Stimulated activated CD4-positive, alpha-beta T cell treated with anti-CD3 and anti-CD28 coated beads, TNF-alpha, amount 100 ng/mL, for 1 hour (primary cell): ENCODE data around the gene ADAMTS15.
"Not testable (repeated sequence)": the region's sequence is repeated elsewhere in the genome, so short reads cannot be mapped to it uniquely, and the experiment has no call there.

ENCODE experiments used
- DNase-seq, 3 donors: peaks; one replicate each; pipeline ENCODE4 v3.0.0-alpha.2; 2020; ENCODE audit warnings: low read depth in 3 of 3, low spot score in 1 of 3

ADAMTS15 gene

DNA sequence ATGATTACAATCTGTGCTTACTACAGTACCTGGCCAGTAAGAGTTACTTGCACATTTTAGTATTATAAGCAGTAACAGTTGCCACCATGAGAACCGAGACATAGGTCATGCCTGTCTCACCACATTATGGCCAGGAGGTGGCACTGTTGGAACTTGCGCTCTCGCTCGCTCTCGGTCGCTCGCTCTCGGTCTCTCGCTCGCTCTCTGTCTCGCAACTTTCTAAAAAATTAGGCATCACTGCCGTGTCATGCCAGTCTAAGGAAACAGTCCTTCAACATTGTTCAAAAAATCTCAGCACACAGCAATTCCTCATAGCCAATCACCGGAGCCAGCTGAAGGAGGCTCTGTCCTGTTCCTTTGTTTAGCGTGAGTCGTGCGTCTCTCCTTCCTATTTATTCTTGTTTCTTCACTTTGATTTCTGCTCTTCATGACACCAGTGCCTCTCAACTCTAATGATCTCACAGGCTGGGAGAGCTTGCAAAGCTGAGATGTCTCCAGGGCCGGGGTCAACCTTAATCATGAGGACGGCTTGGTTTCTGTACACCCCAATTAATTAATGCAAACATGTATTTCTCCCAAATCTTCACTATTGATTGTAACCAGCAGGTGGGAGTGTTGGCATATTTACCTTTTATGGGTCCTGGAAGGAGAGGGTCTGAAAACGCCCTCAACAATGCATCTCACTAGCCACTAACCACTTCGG is 13.8 kb upstream of the ADAMTS15 start:
- peak; percentile 23 to 44 (median 31) for DNase-seq

DNA sequence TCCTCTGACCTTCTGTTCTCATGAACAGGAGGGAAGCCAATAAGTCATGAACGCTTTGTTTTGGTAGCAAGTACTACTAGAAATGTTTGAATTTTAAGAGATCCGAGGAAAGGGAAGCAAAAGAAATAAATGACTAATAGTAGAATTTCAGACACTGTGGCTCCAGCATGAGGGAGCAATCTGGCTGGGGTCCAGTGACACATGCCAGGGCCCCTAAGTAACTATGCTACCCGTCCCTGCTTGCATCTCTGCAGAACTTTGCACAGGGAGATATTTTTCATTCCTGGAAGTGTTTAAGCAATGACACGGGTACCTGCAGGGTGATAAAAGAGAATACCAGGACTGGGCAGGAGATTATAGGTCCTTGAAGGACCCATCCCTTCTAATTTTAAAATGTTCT is 12.8 kb upstream of the ADAMTS15 start:
- DNase-seq, result no peak

DNA sequence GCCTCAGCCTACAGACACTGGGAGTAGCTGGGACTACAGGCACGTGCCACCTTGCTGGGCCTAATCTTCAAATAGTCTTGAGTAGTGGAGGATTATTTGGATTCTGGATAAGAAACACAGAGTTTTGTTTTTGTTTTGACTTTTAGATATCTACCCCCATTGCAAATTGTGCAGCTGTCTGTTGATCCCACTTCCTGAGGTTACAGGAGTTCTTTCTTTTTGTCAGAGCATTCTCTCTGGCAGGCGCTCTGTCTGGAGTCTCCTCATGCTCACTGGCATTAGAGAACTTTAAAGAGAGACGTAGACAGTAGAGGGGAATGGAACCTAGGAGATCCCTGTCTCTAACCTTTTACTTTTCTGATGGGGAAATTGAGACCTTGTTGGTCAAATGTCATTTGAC is 12.3 kb upstream of the ADAMTS15 start:
- no peak for DNase-seq

DNA sequence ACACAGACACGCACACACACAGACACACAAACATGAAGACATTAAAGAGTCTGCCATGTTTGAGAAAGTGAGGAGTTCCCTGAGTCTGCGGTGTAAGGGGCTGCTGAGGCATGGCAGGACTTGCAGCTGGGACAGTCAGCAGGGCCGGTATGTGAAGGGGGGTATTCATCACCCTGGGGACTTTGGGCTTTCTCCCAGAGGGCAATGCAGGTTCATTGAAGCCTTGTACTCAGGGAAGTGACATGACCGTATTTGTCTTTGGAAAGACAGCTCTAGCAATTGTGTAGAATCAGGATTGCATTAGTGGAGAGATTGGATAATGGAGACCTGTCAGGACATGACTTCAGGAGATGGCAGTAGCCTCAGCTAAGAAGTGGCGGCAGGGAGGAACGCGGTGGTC is 10.6 kb upstream of the ADAMTS15 start:
- no peak for DNase-seq

DNA sequence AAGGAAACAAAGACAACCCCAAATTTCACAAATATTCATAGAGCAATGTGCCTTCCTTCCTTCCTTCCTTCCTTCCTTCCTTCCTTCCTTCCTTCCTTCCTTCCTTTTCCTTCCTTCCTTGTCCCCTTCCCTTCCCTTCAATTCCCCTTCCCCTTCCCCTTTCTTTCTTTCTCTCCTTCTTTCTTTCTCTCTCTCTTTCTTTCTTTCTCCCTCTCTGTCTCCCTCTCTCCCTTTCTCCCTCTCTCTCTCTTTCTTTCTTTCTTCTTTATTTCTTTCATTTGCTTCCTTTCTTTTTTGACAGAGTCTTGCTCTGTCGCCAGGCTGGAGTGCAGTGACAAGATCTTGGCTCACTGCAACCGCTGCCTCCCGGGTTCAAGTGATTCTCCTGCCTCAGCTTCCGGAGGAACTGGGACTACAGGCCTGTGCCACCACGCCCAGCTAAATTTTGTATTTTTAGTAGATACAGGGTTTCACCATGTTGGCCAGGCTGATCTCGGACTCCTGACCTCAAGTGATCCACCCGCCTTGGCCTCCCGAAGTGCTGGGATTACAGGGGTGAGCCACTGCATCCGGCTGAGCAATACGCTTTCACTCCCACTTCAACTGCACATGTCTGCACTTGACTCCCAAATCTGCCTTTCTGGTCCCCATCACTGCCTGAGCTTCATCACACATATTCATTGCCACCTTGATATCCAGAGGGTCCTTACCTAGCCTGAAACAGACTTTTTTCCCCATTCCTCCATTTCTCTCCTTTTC is 9.9 kb upstream of the ADAMTS15 start:
- not testable (repeated sequence) for DNase-seq

DNA sequence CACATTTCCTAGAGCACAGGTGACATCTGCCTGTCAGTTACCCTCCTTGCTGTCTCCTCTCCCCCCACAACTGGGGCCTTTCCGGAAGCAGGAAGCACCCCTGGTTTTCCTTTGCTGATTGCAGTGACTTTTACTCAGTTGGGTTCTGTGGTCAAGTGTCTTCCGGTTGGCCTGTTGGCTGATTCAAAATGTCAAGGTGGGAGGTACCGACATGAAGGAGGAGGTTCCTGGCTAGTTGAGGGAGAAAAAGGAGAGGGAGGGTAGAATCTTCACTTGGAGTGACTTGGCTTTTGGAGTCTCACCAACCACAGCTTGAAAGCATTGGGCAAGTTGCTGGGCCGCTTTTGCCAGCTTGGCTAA is 9.3 kb upstream of the ADAMTS15 start:
- no peak for DNase-seq

DNA sequence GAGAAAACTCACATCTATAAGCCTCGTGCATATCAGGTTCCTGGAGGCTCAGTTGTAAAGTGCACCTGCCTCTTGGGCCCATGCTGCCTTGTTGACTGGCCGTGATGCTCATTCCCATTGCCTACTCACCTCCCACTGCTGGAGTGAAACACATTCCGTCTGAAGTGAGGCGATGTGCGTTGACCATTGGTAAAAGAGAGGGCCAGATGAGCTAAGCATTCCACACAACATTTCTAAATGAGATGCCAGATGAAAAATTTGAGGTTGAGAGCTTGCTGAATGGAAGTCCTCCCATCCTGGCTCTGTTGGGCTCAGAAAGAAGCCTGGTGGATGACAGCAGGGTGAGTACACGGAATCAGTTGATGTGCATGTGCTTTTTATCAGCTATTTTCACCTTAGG is 8.6 kb upstream of the ADAMTS15 start:
- no peak for DNase-seq

DNA sequence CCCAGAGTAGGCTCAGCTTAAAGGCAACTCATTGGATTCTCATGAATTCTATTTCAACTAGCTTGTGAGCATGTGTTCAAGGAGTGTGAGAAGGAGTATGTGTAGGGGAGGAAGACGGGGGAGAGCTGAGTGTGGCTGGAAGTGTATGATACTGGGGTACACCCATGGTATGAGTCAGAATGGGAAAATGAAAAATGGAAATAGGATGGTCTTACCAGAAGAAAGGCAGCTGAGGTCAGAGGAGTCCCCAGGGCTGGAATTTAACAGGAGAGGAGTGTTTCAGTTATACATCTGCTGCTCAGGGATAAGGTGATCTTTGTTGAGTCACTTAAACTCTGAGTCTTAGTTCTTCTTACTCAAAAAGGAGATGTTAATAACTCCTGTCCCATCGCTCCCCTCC is 6.7 kb upstream of the ADAMTS15 start:
- DNase-seq, result no peak

DNA sequence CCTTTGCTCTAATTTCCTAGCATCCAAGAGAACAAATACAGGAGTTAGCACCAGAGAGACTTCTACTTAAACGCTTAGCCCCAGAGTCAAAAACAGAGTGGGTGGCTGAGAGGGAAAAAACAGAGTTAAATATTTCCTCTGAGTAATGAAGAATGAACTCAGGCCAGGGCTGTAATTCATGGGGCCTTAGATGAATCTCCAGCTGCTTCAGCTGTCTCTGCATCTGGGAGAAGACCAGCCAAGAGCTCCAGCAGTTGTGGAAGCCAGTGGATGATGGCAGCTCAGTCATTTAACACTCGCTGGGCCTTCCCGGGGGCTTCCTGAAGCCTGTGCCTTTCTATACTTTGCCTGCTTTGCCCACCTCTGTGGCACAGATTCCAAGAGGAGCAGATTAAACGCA is 5.7 kb upstream of the ADAMTS15 start:
- DNase-seq, result no peak

DNA sequence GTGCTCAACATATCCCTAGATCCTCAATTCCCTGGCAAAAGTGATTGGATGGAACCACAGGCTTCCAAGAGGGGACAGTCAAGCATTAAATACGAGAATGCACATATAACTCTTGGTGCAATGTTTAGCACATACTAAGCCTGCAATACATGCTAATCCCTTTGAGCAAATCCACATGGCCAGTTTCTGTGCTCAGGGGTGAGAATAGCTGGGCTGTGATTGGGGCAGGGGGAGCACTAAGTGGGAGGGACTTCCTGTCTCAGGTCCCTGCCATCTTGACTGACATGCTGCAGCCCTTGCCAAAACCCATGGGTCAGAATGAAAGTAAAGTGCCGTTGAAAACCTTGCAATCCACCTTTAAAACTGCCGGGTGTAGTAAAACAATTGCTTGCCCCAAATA is 2.7 kb upstream of the ADAMTS15 start:
- no peak for DNase-seq

DNA sequence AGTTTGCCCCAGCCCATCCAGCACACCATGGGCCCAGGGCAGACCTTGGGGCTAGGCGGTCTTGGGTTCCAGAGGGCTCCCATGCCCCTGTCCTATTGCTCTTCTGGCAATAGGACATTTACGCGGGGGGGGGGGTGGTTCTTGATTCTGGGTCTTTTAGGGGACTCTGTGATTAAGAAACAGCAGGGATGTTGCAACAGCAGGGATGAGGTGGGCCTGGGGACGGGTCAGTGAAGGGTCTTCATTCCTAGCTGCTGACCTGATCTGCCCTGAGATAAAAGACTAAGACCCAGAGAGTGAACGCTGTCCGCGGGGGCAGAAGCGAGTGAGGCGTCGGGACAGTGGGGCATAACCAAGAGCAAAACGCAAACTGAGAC is 418 bp upstream of the ADAMTS15 start:
- no peak for DNase-seq

DNA sequence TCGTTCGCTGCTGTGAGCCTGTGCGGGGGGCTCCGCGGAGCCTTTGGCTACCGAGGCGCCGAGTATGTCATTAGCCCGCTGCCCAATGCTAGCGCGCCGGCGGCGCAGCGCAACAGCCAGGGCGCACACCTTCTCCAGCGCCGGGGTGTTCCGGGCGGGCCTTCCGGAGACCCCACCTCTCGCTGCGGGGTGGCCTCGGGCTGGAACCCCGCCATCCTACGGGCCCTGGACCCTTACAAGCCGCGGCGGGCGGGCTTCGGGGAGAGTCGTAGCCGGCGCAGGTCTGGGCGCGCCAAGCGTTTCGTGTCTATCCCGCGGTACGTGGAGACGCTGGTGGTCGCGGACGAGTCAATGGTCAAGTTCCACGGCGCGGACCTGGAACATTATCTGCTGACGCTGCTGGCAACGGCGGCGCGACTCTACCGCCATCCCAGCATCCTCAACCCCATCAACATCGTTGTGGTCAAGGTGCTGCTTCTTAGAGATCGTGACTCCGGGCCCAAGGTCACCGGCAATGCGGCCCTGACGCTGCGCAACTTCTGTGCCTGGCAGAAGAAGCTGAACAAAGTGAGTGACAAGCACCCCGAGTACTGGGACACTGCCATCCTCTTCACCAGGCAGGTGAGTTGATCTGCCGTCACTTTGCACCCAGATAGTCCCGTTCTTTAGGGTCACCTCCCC is 1.0 kb downstream of the ADAMTS15 start:
- no peak for DNase-seq

DNA sequence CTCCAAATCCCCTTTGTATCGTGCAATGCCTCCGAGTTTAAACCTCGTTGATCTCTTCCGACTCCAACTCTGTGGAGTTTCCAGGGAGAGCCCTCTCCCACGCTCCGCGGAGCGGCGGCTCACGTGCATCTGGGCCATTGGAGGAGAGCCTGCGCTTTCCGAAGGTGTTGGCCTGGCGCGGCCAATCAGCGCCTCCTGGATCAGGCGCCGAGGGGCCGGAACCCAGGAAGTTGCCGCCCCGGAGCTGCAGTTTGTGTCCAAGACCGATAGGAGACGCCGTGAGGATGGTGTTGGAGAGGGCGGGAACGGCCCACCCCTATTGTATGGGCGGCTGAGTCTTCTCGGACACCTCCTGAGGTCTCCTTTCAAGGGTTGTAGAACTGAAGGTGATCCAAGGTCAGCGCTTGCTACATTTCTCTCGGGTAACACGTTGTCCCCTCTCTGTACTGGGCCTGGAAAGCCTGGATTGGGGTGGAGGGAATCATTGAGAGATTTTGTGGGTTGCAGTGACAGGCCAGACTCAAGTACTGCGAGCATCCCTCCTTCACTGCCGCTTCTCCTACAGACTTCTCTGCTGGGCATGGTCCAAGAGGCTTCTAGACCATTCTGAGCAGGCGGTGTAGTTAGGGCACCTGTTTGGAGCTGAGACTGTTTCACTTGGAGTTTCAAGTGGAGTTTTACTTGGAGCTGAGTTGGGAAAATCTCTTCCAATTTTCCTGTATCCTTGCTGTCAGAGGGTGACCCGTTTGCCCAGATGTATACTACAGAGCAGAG is 1.7 kb downstream of the ADAMTS15 start:
- DNase-seq, result no peak

DNA sequence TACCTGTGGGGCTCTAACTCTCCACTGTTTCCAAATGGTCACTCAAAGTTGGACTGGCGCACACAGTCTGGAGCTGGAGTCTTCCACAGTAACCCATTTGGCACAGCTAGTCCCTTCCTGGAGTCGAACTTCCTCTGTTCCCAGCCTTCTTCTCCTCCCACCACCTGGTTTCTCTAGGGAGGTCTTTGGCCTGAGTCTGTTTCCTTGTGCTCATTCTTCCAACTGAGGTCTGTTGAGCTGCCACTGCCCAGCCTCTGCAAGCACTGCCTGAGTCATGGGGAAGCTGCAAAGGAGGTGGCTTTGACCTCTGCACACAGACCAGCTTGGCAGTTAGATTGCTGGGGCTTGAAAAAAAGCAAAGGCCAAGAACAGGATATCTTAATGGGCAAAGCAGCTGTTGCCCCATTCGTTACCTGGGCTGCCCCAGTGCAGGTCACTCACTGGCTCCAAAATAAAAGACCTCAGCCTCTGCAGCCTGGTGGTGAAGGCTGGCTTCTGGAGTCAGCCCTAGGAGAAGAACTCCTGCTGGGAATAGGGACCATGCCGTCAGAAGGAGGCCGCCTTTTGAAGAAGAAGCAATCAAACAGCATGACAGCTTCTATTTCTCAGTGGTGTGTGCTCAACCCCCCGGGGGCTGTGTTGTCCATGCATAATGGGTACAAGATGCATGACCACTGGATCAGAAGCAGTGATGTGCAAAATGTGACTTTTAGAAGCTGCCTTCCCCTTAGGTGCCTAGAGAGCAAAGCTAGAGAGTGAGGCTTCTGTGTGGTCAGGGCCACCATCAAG is 3.0 kb downstream of the ADAMTS15 start:
- no peak for DNase-seq

DNA sequence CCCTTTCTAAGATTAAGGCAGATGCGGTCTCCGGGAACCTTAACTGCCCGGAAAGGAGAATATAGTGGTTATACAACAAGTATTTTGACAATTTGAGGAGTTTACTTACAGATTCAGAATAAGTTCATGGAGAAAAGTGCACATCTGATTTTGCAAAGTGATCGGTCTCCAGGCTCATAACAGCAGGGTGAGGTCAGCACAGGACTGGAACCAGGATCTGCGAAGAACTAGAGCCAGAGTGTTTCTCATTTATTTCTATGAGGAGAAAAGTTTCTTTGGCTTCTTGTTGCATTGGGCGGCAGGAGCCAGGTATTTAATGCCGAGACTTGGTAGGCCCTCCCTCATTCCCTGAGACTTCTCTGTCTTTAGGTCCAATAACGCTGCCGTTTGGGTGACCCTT is 3.7 kb downstream of the ADAMTS15 start:
- DNase-seq, result no peak

DNA sequence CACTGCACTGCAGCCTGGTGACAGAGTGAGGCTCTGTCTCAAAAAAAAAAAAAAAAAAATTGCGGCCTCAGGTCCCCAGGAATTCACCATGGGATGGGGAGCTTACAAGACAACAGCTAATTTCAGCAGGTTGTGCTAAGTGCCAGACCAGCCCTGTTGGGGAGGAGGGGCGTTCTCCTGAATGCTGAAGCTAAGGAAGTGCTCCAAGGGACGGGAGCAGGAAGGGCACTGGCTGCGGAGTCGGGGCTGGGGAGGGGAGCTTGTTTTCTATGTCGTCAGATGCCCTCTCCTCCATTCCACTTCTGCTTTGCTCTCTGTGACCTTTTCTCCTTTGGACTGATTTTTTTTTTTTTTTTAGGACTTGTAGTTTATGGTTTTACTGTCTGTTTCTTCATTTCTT is 4.5 kb downstream of the ADAMTS15 start:
- no peak for DNase-seq

DNA sequence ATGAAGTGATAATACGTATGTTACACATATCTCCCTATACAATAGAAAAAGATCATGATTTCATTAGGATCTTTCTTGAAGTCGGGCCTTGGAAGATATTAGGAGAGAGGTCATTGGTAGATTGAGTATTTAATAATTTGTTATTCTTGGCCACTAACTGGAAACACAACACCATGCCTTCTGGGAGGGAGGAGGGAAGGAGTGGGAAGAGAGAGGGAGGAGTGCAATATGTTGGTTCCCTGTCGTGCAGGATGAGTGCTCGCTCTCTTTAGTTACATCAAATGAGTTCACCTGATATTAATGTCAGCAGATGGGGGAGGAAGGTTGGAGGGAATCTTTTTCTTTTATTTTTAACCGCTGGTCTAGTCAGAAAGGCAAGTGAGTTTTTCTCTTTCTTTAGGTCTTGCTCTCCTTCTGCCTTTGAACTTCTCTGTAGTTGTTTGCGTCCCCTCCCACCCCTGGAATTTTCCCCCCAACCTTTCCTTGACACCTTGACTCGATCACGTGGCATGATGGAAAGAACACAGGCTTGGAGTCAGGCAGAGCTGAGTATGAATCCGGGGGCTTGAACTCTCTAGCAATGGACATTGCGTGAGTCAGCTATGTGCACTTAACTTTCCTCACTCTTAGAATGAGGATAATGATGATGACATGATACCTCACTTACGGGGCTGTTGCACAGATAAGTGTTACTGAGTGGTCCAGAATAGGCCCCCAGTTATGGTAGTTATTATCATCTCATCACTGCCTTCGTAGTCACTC is 6.2 kb downstream of the ADAMTS15 start:
- DNase-seq, result no peak

DNA sequence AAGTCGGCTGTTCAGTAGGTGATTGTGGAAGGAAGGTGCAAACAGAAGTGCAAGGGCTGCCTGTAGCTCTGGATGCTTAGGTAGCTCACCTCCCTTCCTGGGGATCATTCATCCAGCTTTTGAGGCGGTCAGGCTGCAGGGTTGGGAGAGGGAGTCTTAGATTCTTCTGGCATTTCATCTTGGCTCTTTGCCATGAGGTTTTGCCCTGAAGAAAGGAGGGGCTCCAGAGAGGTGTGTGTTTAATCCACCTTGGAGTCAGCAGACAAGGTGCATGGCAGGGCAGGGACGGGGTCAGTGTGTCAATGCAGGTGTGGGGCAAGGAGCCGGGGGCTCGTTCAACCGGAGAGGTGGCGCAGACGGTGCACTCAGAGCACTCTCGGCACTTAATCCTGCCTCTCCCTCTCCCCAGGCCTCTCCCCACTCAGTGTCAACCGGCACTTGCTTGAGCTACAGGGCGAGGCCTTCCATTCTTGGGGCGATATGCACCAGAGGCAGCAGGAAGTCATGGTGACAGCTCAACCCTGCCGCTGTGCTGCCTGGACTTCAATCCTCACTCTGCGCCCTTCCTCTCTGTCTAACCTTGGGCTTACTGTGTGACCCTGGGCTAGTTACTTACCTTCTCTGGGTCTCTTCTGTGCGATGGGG is 7.2 kb downstream of the ADAMTS15 start:
- no peak for DNase-seq

DNA sequence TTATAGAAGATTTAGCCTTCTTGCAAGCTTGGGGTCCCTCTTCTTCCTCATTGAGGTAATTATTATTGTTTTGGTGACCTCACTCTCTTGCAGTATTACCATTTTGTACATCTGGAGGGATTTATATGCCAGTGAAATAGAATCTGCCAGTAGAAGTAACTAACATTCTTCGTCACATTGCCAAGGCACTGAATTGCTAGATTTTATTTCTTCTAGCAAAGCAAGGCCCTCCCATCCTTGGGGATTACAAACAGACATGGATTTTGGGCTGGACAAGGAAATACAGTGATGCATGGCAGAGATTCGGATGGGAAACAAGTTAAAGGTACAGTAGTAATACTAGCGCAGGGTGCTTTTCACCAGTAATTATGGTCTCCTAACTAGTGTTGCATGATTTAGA is 7.8 kb downstream of the ADAMTS15 start:
- DNase-seq, result no peak
